HEK293 (cell line): ENCODE data around the gene NTMT1.

Experiments
- CTCF ChIA-PET: fragments of 350-600 bp; formaldehyde crosslinking; extraction: SDS; loops from one replicate; lab custom pipeline; 2021; ENCODE audit warnings: antibody characterized with exemption; lab: Yijun Ruan, JAX
- POLR2A ChIA-PET: fragments of 300-600 bp; formaldehyde crosslinking; extraction: SDS; loops from one replicate; lab custom pipeline; 2020; ENCODE audit warnings: antibody characterized with exemption, inconsistent platforms; lab: Yijun Ruan, JAX
- H3K27ac ChIP-seq: fragments of 200-500 bp; sonication (Bioruptor generic); 2 replicates; pipeline ENCODE4 v1.5.1; 2014; ENCODE audit warnings: low read depth, low read length, control low read depth, inconsistent platforms; ENCODE audit errors: extremely low read depth
- H3K36me3 ChIP-seq, 2 experiments: fragments of 200-500 bp in 1 of 2; sonication (Bioruptor generic) in 1 of 2; 1 replicate in 1 of 2; 2 replicates in 1 of 2; pipeline ENCODE4 v1.5.1; 2014 to 2017; ENCODE audit warnings: inconsistent platforms in 2 of 2, low read length in 2 of 2; ENCODE audit not compliant: control insufficient read depth in 2 of 2, insufficient read depth in 1 of 2
- H3K4me1 ChIP-seq: fragments of 200-500 bp; sonication (Bioruptor generic); 2 replicates; pipeline ENCODE4 v1.5.1; 2014; ENCODE audit warnings: mild to moderate bottlenecking, low read length, inconsistent platforms; ENCODE audit not compliant: control insufficient read depth, insufficient read depth
- H3K4me3 ChIP-seq: 2 replicates; pipeline ENCODE4 v1.5.1; 2011; ENCODE audit warnings: low read depth, mild to moderate bottlenecking, control low read depth, low read length, moderate library complexity
- H3K9me3 ChIP-seq: fragments of 200-500 bp; sonication (Bioruptor generic); 2 replicates; pipeline ENCODE4 v1.5.1; 2014; ENCODE audit warnings: low read depth, low read length, inconsistent platforms; ENCODE audit not compliant: control insufficient read depth, insufficient read depth
- EGR2 ChIP-seq: fragments of 450-650 bp; formaldehyde crosslinking; IDR thresholded peaks from 2 replicates; pipeline ENCODE4 v1.5.1; 2016; ENCODE audit warnings: low read depth, missing biosample characterization, missing genetic modification characterization
- GFI1B ChIP-seq: fragments of 450-650 bp; formaldehyde crosslinking; IDR thresholded peaks from 2 replicates; pipeline ENCODE4 v1.5.1; 2016; ENCODE audit warnings: missing biosample characterization, missing genetic modification characterization
- GLIS1 ChIP-seq: fragments of 450-650 bp; formaldehyde crosslinking; IDR thresholded peaks from 2 replicates; pipeline ENCODE4 v1.5.1; 2016; ENCODE audit warnings: missing biosample characterization, missing genetic modification characterization
- GLIS2 ChIP-seq: fragments of 450-650 bp; formaldehyde crosslinking; IDR thresholded peaks from 2 replicates; pipeline ENCODE4 v1.5.1; 2016; ENCODE audit warnings: missing biosample characterization, missing genetic modification characterization
- IKZF3 ChIP-seq: fragments of 450-650 bp; IDR thresholded peaks from 2 replicates; pipeline ENCODE4 v1.5.0; 2018; ENCODE audit warnings: missing biosample characterization, mild to moderate bottlenecking, missing genetic modification characterization, moderate library complexity
- KLF16 ChIP-seq: fragments of 450-650 bp; formaldehyde crosslinking; IDR thresholded peaks from 2 replicates; pipeline ENCODE4 v1.5.1; 2017; ENCODE audit warnings: missing biosample characterization, missing genetic modification characterization
- KLF17 ChIP-seq: fragments of 450-650 bp; formaldehyde crosslinking; IDR thresholded peaks from 2 replicates; pipeline ENCODE4 v1.5.1; 2016; ENCODE audit warnings: missing biosample characterization, missing genetic modification characterization
- SCRT2 ChIP-seq: fragments of 450-650 bp; formaldehyde crosslinking; IDR thresholded peaks from 2 replicates; pipeline ENCODE4 v1.5.1; 2016; ENCODE audit warnings: missing biosample characterization, missing genetic modification characterization
- SP2 ChIP-seq: fragments of 450-650 bp; formaldehyde crosslinking; IDR thresholded peaks from 2 replicates; pipeline ENCODE4 v1.5.1; 2016; ENCODE audit warnings: missing biosample characterization, missing genetic modification characterization
- TCF7L2 ChIP-seq: IDR thresholded peaks from 2 replicates; pipeline ENCODE4 v1.6.1; 2011; ENCODE audit warnings: low read depth, mild to moderate bottlenecking, inconsistent platforms, low read length, moderate library complexity, borderline replicate concordance
- ZBTB11 ChIP-seq: fragments of 450-650 bp; formaldehyde crosslinking; conservative IDR thresholded peaks from 2 replicates; pipeline ENCODE4 v1.5.1; 2016; ENCODE audit warnings: low read depth, missing biosample characterization, missing genetic modification characterization
- ZBTB17 ChIP-seq: fragments of 450-650 bp; formaldehyde crosslinking; IDR thresholded peaks from 2 replicates; pipeline ENCODE4 v1.5.1; 2016; ENCODE audit warnings: missing biosample characterization, missing genetic modification characterization
- ZBTB20 ChIP-seq: fragments of 450-650 bp; formaldehyde crosslinking; IDR thresholded peaks from 2 replicates; pipeline ENCODE4 v1.5.1; 2016; ENCODE audit warnings: missing biosample characterization, missing genetic modification characterization
- ZBTB48 ChIP-seq: fragments of 450-650 bp; formaldehyde crosslinking; IDR thresholded peaks from 2 replicates; pipeline ENCODE4 v1.5.1; 2016; ENCODE audit warnings: missing biosample characterization, missing genetic modification characterization
- ZFHX2 ChIP-seq: fragments of 450-650 bp; formaldehyde crosslinking; conservative IDR thresholded peaks from 2 replicates; pipeline ENCODE4 v1.5.1; 2016; ENCODE audit warnings: missing biosample characterization, missing genetic modification characterization
- ZIC2 ChIP-seq: fragments of 450-650 bp; formaldehyde crosslinking; IDR thresholded peaks from 2 replicates; pipeline ENCODE4 v1.5.1; 2016; ENCODE audit warnings: missing biosample characterization, missing genetic modification characterization
- ZNF18 ChIP-seq: fragments of 450-650 bp; formaldehyde crosslinking; IDR thresholded peaks from 2 replicates; pipeline ENCODE4 v1.5.1; 2016; ENCODE audit warnings: missing biosample characterization, missing genetic modification characterization
- ZNF202 ChIP-seq: fragments of 450-650 bp; formaldehyde crosslinking; IDR thresholded peaks from 2 replicates; pipeline ENCODE4 v1.5.1; 2016; ENCODE audit warnings: missing biosample characterization, missing genetic modification characterization, borderline replicate concordance
- ZNF335 ChIP-seq: fragments of 450-650 bp; formaldehyde crosslinking; conservative IDR thresholded peaks from 2 replicates; pipeline ENCODE4 v1.5.1; 2016; ENCODE audit warnings: missing biosample characterization, missing genetic modification characterization
- ZNF449 ChIP-seq: fragments of 450-650 bp; formaldehyde crosslinking; IDR thresholded peaks from 2 replicates; pipeline ENCODE4 v1.5.1; 2017; ENCODE audit warnings: missing biosample characterization, mild to moderate bottlenecking, missing genetic modification characterization, moderate library complexity
- ZNF510 ChIP-seq: fragments of 450-650 bp; formaldehyde crosslinking; IDR thresholded peaks from 2 replicates; pipeline ENCODE4 v1.5.1; 2018; ENCODE audit warnings: mild to moderate bottlenecking, missing genetic modification characterization, missing biosample characterization; ENCODE audit not compliant: insufficient replicate concordance
- ZNF610 ChIP-seq: fragments of 450-650 bp; formaldehyde crosslinking; IDR thresholded peaks from 2 replicates; pipeline ENCODE4 v1.5.1; 2016; ENCODE audit warnings: missing biosample characterization, missing genetic modification characterization, borderline replicate concordance
- ZNF654 ChIP-seq: fragments of 450-650 bp; formaldehyde crosslinking; IDR thresholded peaks from 2 replicates; pipeline ENCODE4 v1.5.1; 2016; ENCODE audit warnings: low read depth, missing biosample characterization, missing genetic modification characterization
- ZNF660 ChIP-seq: fragments of 450-650 bp; IDR thresholded peaks from 2 replicates; pipeline ENCODE4 v1.5.1; 2018; ENCODE audit warnings: missing biosample characterization, mild to moderate bottlenecking, missing genetic modification characterization
- ZNF692 ChIP-seq: fragments of 450-650 bp; formaldehyde crosslinking; IDR thresholded peaks from 2 replicates; pipeline ENCODE4 v1.5.1; 2016; ENCODE audit warnings: missing biosample characterization, missing genetic modification characterization
- ZNF777 ChIP-seq: fragments of 450-650 bp; formaldehyde crosslinking; IDR thresholded peaks from 2 replicates; pipeline ENCODE4 v1.5.1; 2017; ENCODE audit warnings: missing biosample characterization, missing genetic modification characterization, borderline replicate concordance
- ZNF837 ChIP-seq: fragments of 450-650 bp; formaldehyde crosslinking; IDR thresholded peaks from 2 replicates; pipeline ENCODE4 v1.5.1; 2016; ENCODE audit warnings: missing biosample characterization, missing genetic modification characterization
- ZXDB ChIP-seq: fragments of 450-650 bp; formaldehyde crosslinking; IDR thresholded peaks from 2 replicates; pipeline ENCODE4 v1.5.1; 2016; ENCODE audit warnings: missing biosample characterization, missing genetic modification characterization

The NTMT1 gene

GRCh38 chr9:129619787-129620668 is 5.9 kb upstream of the NTMT1 start:
- POLR2A ChIA-PET = interaction anchor here (0.6 to 1.5 kb wide), 3 partner anchors 442 to 508 kb away, joined by 3 to 10 read pairs (median 3); partner anchors contain the start of gene IER5L
- CTCF ChIA-PET = interaction anchor here (0.6 to 23.4 kb wide), 13 partner anchors 7 to 604 kb away, joined by 3 to 507 read pairs (median 3); no protein-coding TSS in a partner anchor
- no peaks in the 10 kb centered on the region for H3K36me3 ChIP-seq
- peak overlapping the region; percentile 51; the same call in 1 of the 2 replicates for H3K27ac ChIP-seq
- H3K4me3 ChIP-seq = peak overlapping the region; percentile 36
- no peaks in the 10 kb centered on the region; the same call in 1 of the 2 replicates for H3K4me1 ChIP-seq
- H3K9me3 ChIP-seq = no peaks in the 10 kb centered on the region
- TF ChIP-seq ZNF449 (no peak), KLF16 (0 out of 2 replicates have a peak, but pooled peaks have one; percentile 27), EGR2 (peak; percentile 28; the same call in 1 of the 2 replicates), ZNF18 (tag by site-specific recombination) (no peak), ZBTB48 (tag by site-specific recombination) (peak; percentile 66), ZNF610 (tag by site-specific recombination) (no peak), ZNF202 (no peak), ZBTB17 (no peak), ZIC2 (tag by site-specific recombination) (peak; percentile 55; the same call in 1 of the 2 replicates), TCF7L2 (no peak), KLF17 (no peak), GLIS1 (no peak), GLIS2 (peak; percentile 82), IKZF3 (tag by site-specific recombination) (peak; percentile 47; the same call in 1 of the 2 replicates), SCRT2 (no peak), ZBTB11 (tag by site-specific recombination) (peak; percentile 53; the same call in 1 of the 2 replicates), ZFHX2 (peak; percentile 56), ZBTB20 (tag by site-specific recombination) (peak; percentile 87), ZNF654 (tag by site-specific recombination) (no peak), ZNF777 (tag by site-specific recombination) (peak; percentile 62; the same call in 1 of the 2 replicates), ZNF692 (tag by site-specific recombination) (no peak; the same call in 1 of the 2 replicates), GFI1B (tag by site-specific recombination) (no peak), ZXDB (tag by site-specific recombination) (0 out of 2 replicates have a peak, but pooled peaks have one; percentile 15), ZNF837 (tag by site-specific recombination) (no peak), ZNF510 (no peak), SP2 (peak; percentile 43), ZNF660 (peak; percentile 46; the same call in 1 of the 2 replicates), ZNF335 (tag by site-specific recombination) (peak; percentile 68)
